HepG2 (cell line): ENCODE measurements around the gene TMEM247. TPM values are rescaled to one million over a fixed set of nuclear protein-coding genes. Genes with fewer than 3 reads are reported as not detected.

ENCODE experiments used
- ATAC-seq: fragments of 200-7000 bp; cut with Tn5 transposase; 3 replicates; pipeline ENCODE4 v1.9.1; 2020; ENCODE audit warnings: mild to moderate bottlenecking, moderate library complexity
- BruUV-seq: library from RNA; stranded (reverse); fragments of 400-500 nt; replicated peaks from 2 replicates; lab custom pipeline; 2021; lab: Mats Ljungman, UMichigan
- CTCF ChIA-PET: fragments of 300-600 bp; formaldehyde crosslinking; extraction: SDS; loops from one replicate; lab custom pipeline; 2021; ENCODE audit warnings: low total read pairs, inconsistent platforms, low intra/inter-chr PET ratio; lab: Yijun Ruan, JAX
- POLR2A ChIA-PET: fragments of 350-600 bp; sonication (Branson Sonifier 250); formaldehyde crosslinking; loops from one replicate; lab custom pipeline; 2020; ENCODE audit warnings: antibody characterized with exemption, inconsistent platforms; lab: Yijun Ruan, JAX
- DNase-seq: peaks from one replicate; pipeline ENCODE4 v3.0.0-alpha.2; 2015; ENCODE audit warnings: low spot score
- FAIRE-seq: peaks from 3 replicates; lab custom pipeline; 2011; peaks lifted over from hg19 to GRCh38; lab: Jason Lieb, UNC
- H2AFZ ChIP-seq: one replicate; pipeline ENCODE4 v1.6.1; 2011; ENCODE audit warnings: low read length, inconsistent platforms
- H3K27ac ChIP-seq: fragments of 300-600 bp; 3 replicates; pipeline ENCODE4 v1.8.0; 2011; ENCODE audit warnings: mixed run types, mild to moderate bottlenecking, mixed read lengths, low read length, inconsistent platforms; ENCODE audit not compliant: insufficient read depth; ENCODE audit errors: extremely low read length
- H3K27me3 ChIP-seq, 2 experiments: fragments of 200-600 bp in 1 of 2; 2 replicates in 1 of 2; 3 replicates in 1 of 2; pipeline versions ENCODE4 v1.6.0 to v1.8.0; 2011; ENCODE audit warnings: low read length in 2 of 2, mild to moderate bottlenecking in 2 of 2, moderate library complexity in 2 of 2, inconsistent platforms in 1 of 2; ENCODE audit not compliant: insufficient read depth in 2 of 2, control insufficient read depth in 1 of 2
- H3K36me3 ChIP-seq, 2 experiments: fragments of 200-600 bp in 1 of 2; replicated peaks in 1 of 2; 2 replicates in 1 of 2; 3 replicates in 1 of 2; pipeline versions ENCODE4 v1.5.1 to v1.8.0; 2011; ENCODE audit warnings: low read length in 2 of 2, inconsistent platforms in 1 of 2; ENCODE audit not compliant: insufficient read depth in 2 of 2, control insufficient read depth in 1 of 2
- H3K4me1 ChIP-seq: 2 replicates; pipeline ENCODE4 v1.5.1; 2012; ENCODE audit warnings: low read length, inconsistent platforms; ENCODE audit not compliant: insufficient read depth
- H3K4me2 ChIP-seq: 2 replicates; pipeline ENCODE4 v1.6.0; 2011; ENCODE audit warnings: low read depth, low read length, inconsistent platforms
- H3K4me3 ChIP-seq, 3 experiments: fragments of 200-600 bp in 1 of 3; sonication (generic), shearing (Covaris generic) in 1 of 3; replicated peaks in 1 of 3; 2 replicates each; pipeline ENCODE4 v1.5.1; 2011 to 2016; ENCODE audit warnings: low read length in 3 of 3, inconsistent platforms in 2 of 3, low read depth in 2 of 3, mild to moderate bottlenecking in 2 of 3, control low read depth in 1 of 3, mixed read lengths in 1 of 3; ENCODE audit not compliant: insufficient read depth in 1 of 3
- H3K79me2 ChIP-seq: one replicate; pipeline ENCODE4 v1.6.1; 2011; ENCODE audit warnings: low read length, inconsistent platforms; ENCODE audit not compliant: insufficient read depth
- H3K9ac ChIP-seq: 2 replicates; pipeline ENCODE4 v1.6.0; 2011; ENCODE audit warnings: mild to moderate bottlenecking, low read depth, low read length, inconsistent platforms; ENCODE audit not compliant: insufficient read depth
- H3K9me3 ChIP-seq: 2 replicates; pipeline ENCODE4 v1.5.1; 2012; ENCODE audit warnings: mild to moderate bottlenecking, low read length
- H4K20me1 ChIP-seq: 2 replicates; pipeline ENCODE4 v1.6.0; 2011; ENCODE audit warnings: inconsistent platforms, mild to moderate bottlenecking, low read length, moderate library complexity; ENCODE audit not compliant: insufficient read depth
- CEBPB ChIP-seq: IDR thresholded peaks from 2 replicates; pipeline ENCODE4 v1.6.1; 2011; ENCODE audit warnings: low read depth, low read length, improper control_type of control experiment, borderline replicate concordance
- HOXA3 ChIP-seq: sonication (generic); formaldehyde crosslinking; IDR thresholded peaks from 2 replicates; pipeline ENCODE4 v1.5.0; 2020; ENCODE audit warnings: missing genetic modification reagents
- MAFF ChIP-seq: IDR thresholded peaks from 2 replicates; pipeline ENCODE4 v1.6.1; 2011; ENCODE audit warnings: low read depth, low read length, improper control_type of control experiment
- MAFG ChIP-seq: sonication (generic); formaldehyde crosslinking; IDR thresholded peaks from 2 replicates; pipeline ENCODE4 v1.5.1; 2020; ENCODE audit warnings: mild to moderate bottlenecking, missing genetic modification reagents
- MLX ChIP-seq: IDR thresholded peaks from 2 replicates; pipeline ENCODE4 v1.6.1; 2016
- MTERF4 ChIP-seq: sonication (generic); formaldehyde crosslinking; IDR thresholded peaks from 2 replicates; pipeline ENCODE4 v1.8.0; 2023; ENCODE audit warnings: mild to moderate bottlenecking, missing genetic modification reagents
- MXD4 ChIP-seq: IDR thresholded peaks from 2 replicates; pipeline ENCODE4 v1.6.1; 2016; ENCODE audit warnings: mild to moderate bottlenecking, missing biosample characterization, missing genetic modification reagents
- SNAPC2 ChIP-seq: sonication (generic); formaldehyde crosslinking; IDR thresholded peaks from 2 replicates; pipeline ENCODE4 v1.8.1; 2022; ENCODE audit warnings: mild to moderate bottlenecking, missing genetic modification reagents
- TARDBP ChIP-seq: sonication (generic); formaldehyde crosslinking; IDR thresholded peaks from 2 replicates; pipeline ENCODE4 v1.8.0; 2022; ENCODE audit warnings: mild to moderate bottlenecking, missing genetic modification reagents
- ZBED4 ChIP-seq: sonication (generic); formaldehyde crosslinking; IDR thresholded peaks from 2 replicates; pipeline ENCODE4 v1.4.0; 2020; ENCODE audit warnings: missing genetic modification reagents, borderline replicate concordance
- ZNF18 ChIP-seq: sonication (generic); formaldehyde crosslinking; IDR thresholded peaks from 2 replicates; pipeline ENCODE4 v1.8.0; 2022; ENCODE audit warnings: mild to moderate bottlenecking, missing genetic modification reagents; ENCODE audit not compliant: insufficient replicate concordance
- ZNF430 ChIP-seq: sonication (generic); formaldehyde crosslinking; IDR thresholded peaks from 2 replicates; pipeline ENCODE4 v1.9.0; 2021; ENCODE audit warnings: mild to moderate bottlenecking, missing genetic modification reagents
- ZNF501 ChIP-seq: sonication (generic); formaldehyde crosslinking; IDR thresholded peaks from 2 replicates; pipeline ENCODE4 v1.5.1; 2020; ENCODE audit warnings: mild to moderate bottlenecking, moderate library complexity, missing genetic modification reagents
- ZNF563 ChIP-seq: sonication (generic); formaldehyde crosslinking; IDR thresholded peaks from 2 replicates; pipeline ENCODE4 v1.8.0; 2022; ENCODE audit warnings: mild to moderate bottlenecking, moderate library complexity, missing genetic modification reagents
- ZNF605 ChIP-seq: sonication (generic); formaldehyde crosslinking; IDR thresholded peaks from 2 replicates; pipeline ENCODE4 v1.8.0; 2022; ENCODE audit warnings: mild to moderate bottlenecking, missing genetic modification reagents
- ZNF790 ChIP-seq: sonication (generic); formaldehyde crosslinking; IDR thresholded peaks from 2 replicates; pipeline ENCODE4 v1.8.0; 2022; ENCODE audit warnings: missing genetic modification reagents, mild to moderate bottlenecking, borderline replicate concordance
- ZSCAN31 ChIP-seq: sonication (generic); formaldehyde crosslinking; IDR thresholded peaks from 2 replicates; pipeline ENCODE4 v1.5.0; 2020; ENCODE audit warnings: low read depth, mild to moderate bottlenecking, missing genetic modification reagents
- WGBS: methylation state at CpG from one replicate; pipeline ENCODE4 v1.1.6; 2017; ENCODE audit warnings: low lambda C conversion rate; 5-methylcytosine and 5-hydroxymethylcytosine counted together
- in situ Hi-C: cut with HindIII; loops from 2 replicates; pipeline ENCODE4 v1.10.0; 2017; ENCODE audit warnings: low pct_unique_long_range_greater_than_20kb; ENCODE audit not compliant: extremely low pct_ligation_motif_present
- intact Hi-C: fragments of 100-400 bp; cut with micrococcal nuclease; formaldehyde crosslinking; loops from one replicate; pipeline ENCODE4 v1.10.0; 2022; ENCODE audit not compliant: unreplicated experiment
- polyA plus RNA-seq, 8 experiments: library from polyadenylated mRNA; depleted of rRNA in 3 of 8; stranded (reverse) in 7 of 8; unstranded in 1 of 8; fragments of >200 nt; fragmentation: Illumina TruSeq in 4 of 8; extraction: Trizol in 4 of 8; gene quantifications; 2 replicates each; pipeline versions ENCODE4 v1.2.1 to v1.2.3, GENCODE V29; 2011 to 2016; ENCODE audit warnings: low read depth in 4 of 8, missing spikeins in 1 of 8, mixed read lengths in 1 of 8; ENCODE audit not compliant: insufficient read depth in 1 of 8
- total RNA-seq, 5 experiments: library from RNA; depleted of rRNA; stranded (reverse); fragments of >200 nt; fragmentation: Illumina TruSeq; extraction: Trizol; gene quantifications; 2 replicates each; pipeline ENCODE4 v1.2.3, GENCODE V29; 2016; ENCODE audit warnings: low read depth in 1 of 5

TMEM247 gene
- total and polyA plus RNA-seq, 2 of the 13 experiments (the other 11 are each of a cell fraction or from before 2014, with no cell fraction given): not detected

GRCh38 chr2:46461709-46462171 lies 17.6 kb upstream of the TMEM247 start:
- no TSS peak for BruUV-seq
- ATAC-seq: peak; percentile 20
- TF ChIP-seq TARDBP (CRISPR knock-in tag) (peak; percentile 68), ZNF790 (0 out of 2 replicates have a peak, but pooled peaks have one; percentile 6), ZNF563 (CRISPR knock-in tag) (no peak), ZSCAN31 (CRISPR knock-in tag) (peak; percentile 21; the same call in 1 of the 2 replicates), HOXA3 (CRISPR knock-in tag) (0 out of 2 replicates have a peak, but pooled peaks have one; percentile 7), ZNF501 (CRISPR knock-in tag) (peak; percentile 67), MXD4 (CRISPR knock-in tag) (0 out of 2 replicates have a peak, but pooled peaks have one; percentile 9), ZNF430 (CRISPR knock-in tag) (0 out of 2 replicates have a peak, but pooled peaks have one; percentile 12), CEBPB (no peak), MLX (CRISPR knock-in tag) (no peak), ZNF18 (CRISPR knock-in tag) (no peak), ZNF605 (CRISPR knock-in tag) (0 out of 2 replicates have a peak, but pooled peaks have one; percentile 47), MAFF (peak; percentile 81), SNAPC2 (peak; percentile 53; the same call in 1 of the 2 replicates), MTERF4 (CRISPR knock-in tag) (0 out of 2 replicates have a peak, but pooled peaks have one; percentile 11), MAFG (CRISPR knock-in tag) (peak; percentile 29; the same call in 1 of the 2 replicates), ZBED4 (CRISPR knock-in tag) (0 out of 2 replicates have a peak, but pooled peaks have one; percentile 4)

More at GRCh38 chr2:46461709-46462171, 17.6 kb upstream of the TMEM247 start:
- Histone ChIP-seq H3K4me1 (peaks cover 46% of the 10 kb centered on the region), H3K27ac (no peak overlapping the region), H3K4me2 (peak overlapping the region; percentile 64), H3K4me3 (no peak overlapping the region), H3K9ac (no peak overlapping the region), H4K20me1 (no peaks in the 10 kb centered on the region), H3K79me2 (no peaks in the 10 kb centered on the region), H3K27me3 (peaks cover 0 to 14% of the 10 kb centered on the region in 2 experiments; a peak in 1 of 5 replicates), H3K9me3 (no peaks in the 10 kb centered on the region), H2AFZ (no peak overlapping the region), H3K36me3 (no peaks in the 10 kb centered on the region)
- CTCF ChIA-PET: interaction anchor here (0.9 to 2.4 kb wide), 10 partner anchors 72 to 468 kb away, joined by 3 to 22 read pairs (median 6); no protein-coding TSS in a partner anchor
- DNase-seq: no peak
- in situ Hi-C loops: no loop called here
- intact Hi-C loops: loop anchor here (1.0 to 2.0 kb wide), 7 partner anchors 67 to 468 kb away; no protein-coding TSS in a partner anchor
- FAIRE-seq: no peak
- POLR2A ChIA-PET: interaction anchor here (1.5 kb wide), 1 partner anchor 164 kb away, joined by 3 read pairs; the partner anchor contains the start of gene EPAS1
- WGBS: 8% methylated on average over 7 of the region's 7 CpGs
